ENCODE measurements around the gene DCHS1. TPM values are rescaled to one million over a fixed set of nuclear protein-coding genes. Genes with fewer than 3 reads are reported as not detected.

DCHS1 gene
- total RNA-seq, 1 donor from 2014 or later, result 61.4 TPM

- H3K27ac Mint-ChIP-seq, result no peak overlapping the region
- no peak overlapping the region for H3K4me3 Mint-ChIP-seq (ENCODE audit: low read depth)
- TF ChIP-seq CTCF (IDR thresholded peaks at IDR 0.05; ENCODE audit: unreplicated experiment), result no peak
- no peak for DNase-seq (ENCODE audit: low spot score, unreplicated experiment)
- peaks cover 30% of the 10 kb centered on the region for H3K36me3 Mint-ChIP-seq (ENCODE audit: insufficient read depth)
- H3K4me1 Mint-ChIP-seq (ENCODE audit: low read depth), result peaks cover 5% of the 10 kb centered on the region
- H3K9me3 Mint-ChIP-seq (ENCODE audit: low read depth), result no peaks in the 10 kb centered on the region
- peaks cover 20% of the 10 kb centered on the region for H3K27me3 Mint-ChIP-seq
Measured at GRCh38 chr11:6632116-6633073, 23.2 kb downstream of the DCHS1 start.

- no peak overlapping the region for H3K4me3 Mint-ChIP-seq (ENCODE audit: low read depth)
- no peak for DNase-seq (ENCODE audit: low spot score, unreplicated experiment)
- H3K27me3 Mint-ChIP-seq, result peaks cover 20% of the 10 kb centered on the region
- peaks cover 5% of the 10 kb centered on the region for H3K4me1 Mint-ChIP-seq (ENCODE audit: low read depth)
- peaks cover 34% of the 10 kb centered on the region for H3K36me3 Mint-ChIP-seq (ENCODE audit: insufficient read depth)
- H3K27ac Mint-ChIP-seq, result no peak overlapping the region
- no peak for TF ChIP-seq CTCF (IDR thresholded peaks at IDR 0.05; ENCODE audit: unreplicated experiment)
- no peaks in the 10 kb centered on the region for H3K9me3 Mint-ChIP-seq (ENCODE audit: low read depth)
Measured at GRCh38 chr11:6631361-6631890, 24.2 kb downstream of the DCHS1 start.

DNA sequence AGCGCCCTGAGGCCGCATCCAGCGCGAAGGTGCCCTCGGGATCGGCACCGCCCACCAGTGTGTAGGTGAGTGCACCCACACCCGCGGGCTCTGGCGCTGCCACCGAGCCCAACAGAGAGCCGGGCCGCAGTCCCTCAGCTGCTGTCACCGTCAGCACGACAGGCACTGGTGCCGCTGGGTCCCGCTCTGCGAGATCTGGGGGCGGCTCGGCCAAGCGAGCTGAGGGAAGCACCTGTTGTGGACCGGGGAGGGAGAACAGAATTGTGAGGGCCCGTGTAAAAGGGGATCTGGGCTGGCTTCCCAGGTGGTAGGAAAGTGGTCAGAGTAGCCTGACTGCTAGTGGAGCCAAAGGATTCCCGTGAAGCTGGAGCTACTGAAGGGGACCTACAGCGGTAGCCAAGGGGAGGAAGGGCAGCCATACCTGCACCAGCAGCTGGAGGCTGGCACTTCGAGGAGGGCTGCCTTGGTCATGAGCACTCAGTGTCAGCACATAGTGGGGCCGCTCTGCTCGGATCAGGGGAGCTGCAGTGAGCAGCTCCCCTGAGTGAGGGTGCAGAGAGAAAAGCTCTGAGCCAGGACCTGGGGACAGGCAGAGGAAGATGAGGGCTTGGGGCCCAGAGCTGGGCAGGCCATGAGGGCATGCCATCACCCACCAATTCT, 24.8 kb downstream of the DCHS1 start:
- Mint-ChIP-seq H3K4me1 (ENCODE audit: low read depth) (peaks cover 5% of the 10 kb centered on the region), H3K36me3 (ENCODE audit: insufficient read depth) (peaks cover 36% of the 10 kb centered on the region), H3K27me3 (peaks cover 20% of the 10 kb centered on the region), H3K4me3 (ENCODE audit: low read depth) (no peak overlapping the region), H3K9me3 (ENCODE audit: low read depth) (no peaks in the 10 kb centered on the region), H3K27ac (no peak overlapping the region)
- no peak for DNase-seq (ENCODE audit: low spot score, unreplicated experiment)
- TF ChIP-seq CTCF (IDR thresholded peaks at IDR 0.05; ENCODE audit: unreplicated experiment), result no peak

DNA sequence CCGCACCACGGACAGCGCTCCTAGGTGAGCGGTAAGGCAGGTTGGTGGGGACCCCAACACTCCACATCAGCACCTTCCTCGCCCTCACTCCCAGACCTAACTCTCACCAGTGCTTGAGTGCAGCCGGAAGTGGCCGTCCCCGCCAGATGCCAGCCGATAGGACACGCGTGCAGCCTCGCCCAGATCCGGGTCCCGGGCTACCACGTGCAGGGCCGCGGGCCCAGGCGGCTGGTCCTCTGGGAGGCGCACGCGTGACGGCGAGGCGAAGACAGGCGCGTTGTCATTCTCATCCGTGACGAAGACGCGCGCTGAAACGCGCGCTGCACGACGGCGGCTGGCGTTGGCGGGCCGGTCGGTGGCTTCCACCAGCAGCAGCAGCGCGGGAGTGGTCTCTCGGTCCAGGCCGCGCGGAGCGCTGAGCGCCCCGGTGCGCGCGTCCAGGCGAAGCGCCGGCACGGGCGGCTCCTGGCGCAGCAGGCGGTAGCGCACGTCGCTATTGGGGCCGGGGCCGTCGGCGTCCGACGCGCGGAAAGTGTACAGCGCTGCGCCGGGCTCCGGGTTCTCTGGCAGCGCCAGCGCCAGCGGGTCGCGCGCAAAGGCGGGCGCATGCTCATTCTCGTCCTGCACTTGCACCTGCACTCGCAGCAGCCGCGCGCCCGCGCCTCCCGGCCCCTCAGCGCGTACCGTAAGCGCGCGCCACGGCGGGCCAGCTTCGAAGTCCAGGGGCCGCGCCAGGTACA, 25.5 kb downstream of the DCHS1 start:
- DNase-seq (ENCODE audit: low spot score, unreplicated experiment), result no peak
- H3K27me3 Mint-ChIP-seq, result peaks cover 20% of the 10 kb centered on the region
- H3K4me1 Mint-ChIP-seq (ENCODE audit: low read depth), result peaks cover 5% of the 10 kb centered on the region
- TF ChIP-seq CTCF (IDR thresholded peaks at IDR 0.05; ENCODE audit: unreplicated experiment), result no peak
- no peaks in the 10 kb centered on the region for H3K9me3 Mint-ChIP-seq (ENCODE audit: low read depth)
- H3K27ac Mint-ChIP-seq, result no peak overlapping the region
- H3K4me3 Mint-ChIP-seq (ENCODE audit: low read depth), result no peak overlapping the region
- H3K36me3 Mint-ChIP-seq (ENCODE audit: insufficient read depth), result peaks cover 36% of the 10 kb centered on the region

DNA sequence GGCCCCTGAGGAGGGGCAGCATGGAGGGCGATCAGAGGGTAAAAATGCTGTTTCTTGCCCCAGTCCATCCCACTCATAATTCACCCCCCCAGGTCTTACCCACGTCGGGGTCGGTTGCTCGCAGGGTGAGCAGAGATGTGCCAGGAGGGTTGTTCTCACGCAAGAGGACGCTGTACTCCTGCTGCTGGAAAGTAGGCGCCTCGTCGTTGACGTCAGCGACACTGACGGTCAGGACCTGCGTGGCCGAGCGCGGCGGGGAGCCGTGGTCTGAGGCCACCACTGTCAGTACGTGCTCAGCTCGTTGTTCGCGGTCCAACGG, 26.1 kb downstream of the DCHS1 start:
- TF ChIP-seq CTCF (IDR thresholded peaks at IDR 0.05; ENCODE audit: unreplicated experiment), result no peak
- H3K27me3 Mint-ChIP-seq, result peaks cover 20% of the 10 kb centered on the region
- H3K4me3 Mint-ChIP-seq (ENCODE audit: low read depth), result no peak overlapping the region
- no peak overlapping the region for H3K27ac Mint-ChIP-seq
- peaks cover 2% of the 10 kb centered on the region for H3K4me1 Mint-ChIP-seq (ENCODE audit: low read depth)
- H3K36me3 Mint-ChIP-seq (ENCODE audit: insufficient read depth), result peaks cover 36% of the 10 kb centered on the region
- H3K9me3 Mint-ChIP-seq (ENCODE audit: low read depth), result no peaks in the 10 kb centered on the region
- no peak for DNase-seq (ENCODE audit: low spot score, unreplicated experiment)

All from progenitor cell of endocrine pancreas (in vitro differentiated cells).